SK-N-SH (cell line): ENCODE results near the gene GDF2. TPM values are rescaled to one million over a fixed set of nuclear protein-coding genes. Genes with fewer than 3 reads are reported as not detected.

Experiments used
- CTCF ChIA-PET: fragments of 300-600, 350-600 bp; formaldehyde crosslinking; extraction: SDS; loops from one replicate; lab custom pipeline; 2021; lab: Yijun Ruan, JAX
- POLR2A ChIA-PET: fragments of 350-600 bp; sonication (Branson Sonifier 250); formaldehyde crosslinking; extraction: SDS; loops from one replicate; lab custom pipeline; 2020; ENCODE audit warnings: antibody characterized with exemption, inconsistent platforms; lab: Yijun Ruan, JAX
- DNase-seq: peaks from one replicate; pipeline ENCODE4 v3.0.0; 2012
- H2AFZ ChIP-seq: fragments of 200-600 bp; sonication (generic); 2 replicates; pipeline ENCODE4 v1.8.1; 2016; ENCODE audit warnings: antibody characterized with exemption, mild to moderate bottlenecking, low read depth
- H3F3A ChIP-seq: fragments of 200-600 bp; sonication (generic); replicated peaks from 2 replicates; pipeline ENCODE3; 2016; ENCODE audit warnings: antibody characterized with exemption, mild to moderate bottlenecking; ENCODE audit not compliant: insufficient read depth
- H3K27ac ChIP-seq, 2 experiments: fragments of 200-500 bp in 1 of 2; fragments of 200-600 bp in 1 of 2; sonication (Bioruptor generic) in 1 of 2; sonication (generic), shearing (Covaris generic) in 1 of 2; 2 replicates each; pipeline versions ENCODE4 v1.5.1 to v1.6.1; 2014 to 2016; ENCODE audit warnings: low read depth in 2 of 2, inconsistent platforms in 1 of 2, low read length in 1 of 2, mild to moderate bottlenecking in 1 of 2, mixed read lengths in 1 of 2
- H3K27me3 ChIP-seq: fragments of 200-600 bp; sonication (generic), shearing (Covaris generic); 2 replicates; pipeline ENCODE4 v1.6.1; 2016; ENCODE audit warnings: mixed run types; ENCODE audit not compliant: insufficient read depth
- H3K36me3 ChIP-seq, 2 experiments: fragments of 200-500 bp in 1 of 2; fragments of 200-600 bp in 1 of 2; sonication (Bioruptor generic) in 1 of 2; sonication (generic) in 1 of 2; replicated peaks in 1 of 2; 2 replicates each; pipeline versions ENCODE3 to v1.5.1; 2014 to 2016; ENCODE audit warnings: low read length in 1 of 2, mild to moderate bottlenecking in 1 of 2; ENCODE audit not compliant: insufficient read depth in 2 of 2, control insufficient read depth in 1 of 2
- H3K4me1 ChIP-seq, 2 experiments: fragments of 200-500 bp in 1 of 2; fragments of 200-600 bp in 1 of 2; sonication (Bioruptor generic) in 1 of 2; sonication (generic), shearing (Covaris generic) in 1 of 2; 2 replicates each; pipeline versions ENCODE4 v1.5.1 to v1.6.1; 2014 to 2016; ENCODE audit warnings: low read depth in 1 of 2, low read length in 1 of 2, mixed run types in 1 of 2; ENCODE audit not compliant: insufficient read depth in 2 of 2, control insufficient read depth in 1 of 2
- H3K4me2 ChIP-seq: fragments of 200-600 bp; sonication (generic), shearing (Covaris generic); 2 replicates; pipeline ENCODE4 v1.6.1; 2017; ENCODE audit warnings: mixed run types
- H3K4me3 ChIP-seq, 2 experiments: fragments of 200-500 bp in 1 of 2; fragments of 200-600 bp in 1 of 2; sonication (Bioruptor generic) in 1 of 2; sonication (generic), shearing (Covaris generic) in 1 of 2; 2 replicates each; pipeline versions ENCODE4 v1.5.1 to v1.8.1; 2014 to 2016; ENCODE audit warnings: low read depth in 2 of 2, inconsistent platforms in 1 of 2, low read length in 1 of 2, mild to moderate bottlenecking in 1 of 2, mixed read lengths in 1 of 2, moderate library complexity in 1 of 2
- H3K79me2 ChIP-seq: fragments of 200-600 bp; sonication (generic); 2 replicates; pipeline ENCODE4 v1.8.1; 2017; ENCODE audit warnings: mild to moderate bottlenecking; ENCODE audit not compliant: insufficient read depth
- H3K9ac ChIP-seq: fragments of 200-600 bp; sonication (generic); 2 replicates; pipeline ENCODE4 v1.6.1; 2017; ENCODE audit warnings: mixed run types
- H3K9me2 ChIP-seq: fragments of 200-600 bp; sonication (generic); 2 replicates; pipeline ENCODE4 v1.6.1; 2017; ENCODE audit warnings: mixed run types
- H3K9me3 ChIP-seq: fragments of 200-600 bp; sonication (generic); 2 replicates; pipeline ENCODE4 v1.6.1; 2017; ENCODE audit warnings: mixed run types, mild to moderate bottlenecking, moderate library complexity
- H4K20me1 ChIP-seq: fragments of 200-600 bp; sonication (generic); 2 replicates; pipeline ENCODE4 v1.6.1; 2017; ENCODE audit warnings: mild to moderate bottlenecking, mixed run types; ENCODE audit not compliant: insufficient read depth
- CHD2 ChIP-seq: fragments of 150-350 bp; IDR thresholded peaks from 2 replicates; pipeline ENCODE4 v1.6.1; 2018; ENCODE audit warnings: low read length; ENCODE audit not compliant: partially characterized antibody
- EZH2phosphoT487 ChIP-seq: fragments of 200-600 bp; sonication (generic); IDR thresholded peaks from 2 replicates; pipeline ENCODE4 v1.6.1; 2017; ENCODE audit warnings: low read depth, mixed run types, mild to moderate bottlenecking, antibody characterized with exemption, moderate library complexity, borderline replicate concordance
- FOSL2 ChIP-seq: IDR thresholded peaks from 2 replicates; pipeline ENCODE4 v1.4.0; 2012; ENCODE audit warnings: low read depth, mild to moderate bottlenecking, moderate library complexity, borderline replicate concordance
- FOXJ3 ChIP-seq: sonication (generic); formaldehyde crosslinking; IDR thresholded peaks from 2 replicates; pipeline ENCODE4 v1.5.1; 2020; ENCODE audit warnings: mild to moderate bottlenecking, missing genetic modification reagents
- FOXM1 ChIP-seq: IDR thresholded peaks from 2 replicates; pipeline ENCODE4 v1.4.0; 2012; ENCODE audit warnings: low read depth, mild to moderate bottlenecking
- GABPA ChIP-seq: IDR thresholded peaks from 2 replicates; pipeline ENCODE4 v1.4.0; 2012; ENCODE audit warnings: low read depth, mild to moderate bottlenecking
- GATA2 ChIP-seq: sonication (generic); formaldehyde crosslinking; IDR thresholded peaks from 2 replicates; pipeline ENCODE4 v1.5.0; 2020; ENCODE audit warnings: mild to moderate bottlenecking, missing genetic modification reagents
- IRF3 ChIP-seq: fragments of 150-350 bp; IDR thresholded peaks from 2 replicates; pipeline ENCODE4 v1.6.1; 2016; ENCODE audit warnings: mild to moderate bottlenecking, low read depth, low read length
- JUND ChIP-seq: IDR thresholded peaks from 2 replicates; pipeline ENCODE4 v1.4.0; 2012
- MAX ChIP-seq: IDR thresholded peaks from 2 replicates; pipeline ENCODE4 v1.4.0; 2012; ENCODE audit warnings: low read depth
- NFIC ChIP-seq: IDR thresholded peaks from 2 replicates; pipeline ENCODE4 v1.4.0; 2012; ENCODE audit warnings: borderline replicate concordance
- NRF1 ChIP-seq: IDR thresholded peaks from 2 replicates; pipeline ENCODE4 v1.6.1; 2012; ENCODE audit warnings: low read depth, mild to moderate bottlenecking, low read length
- POLR2AphosphoS5 ChIP-seq: IDR thresholded peaks from 2 replicates; pipeline ENCODE4 v1.6.1; 2012; ENCODE audit warnings: low read depth, low read length
- RAD21 ChIP-seq: IDR thresholded peaks from 2 replicates; pipeline ENCODE4 v1.6.1; 2012; ENCODE audit warnings: mild to moderate bottlenecking, low read length
- RCOR1 ChIP-seq: fragments of 150-350 bp; IDR thresholded peaks from 2 replicates; pipeline ENCODE4 v1.6.1; 2017; ENCODE audit warnings: antibody characterized with exemption, low read length
- RFX5 ChIP-seq: IDR thresholded peaks from 2 replicates; pipeline ENCODE4 v1.6.1; 2012; ENCODE audit warnings: mild to moderate bottlenecking, improper control_type of control experiment, low read length
- RXRA ChIP-seq: IDR thresholded peaks from 2 replicates; pipeline ENCODE4 v1.4.0; 2012; ENCODE audit warnings: low read depth, mild to moderate bottlenecking, borderline replicate concordance
- SMC3 ChIP-seq: IDR thresholded peaks from 2 replicates; pipeline ENCODE4 v1.6.1; 2012; ENCODE audit warnings: low read depth, low read length, improper control_type of control experiment
- TAF1 ChIP-seq: IDR thresholded peaks from 2 replicates; pipeline ENCODE4 v1.6.1; 2012; ENCODE audit warnings: low read depth, mild to moderate bottlenecking, low read length, moderate library complexity, borderline replicate concordance
- USF1 ChIP-seq: IDR thresholded peaks from 2 replicates; pipeline ENCODE4 v1.4.0; 2012; ENCODE audit warnings: low read depth, borderline replicate concordance
- YY1 ChIP-seq: IDR thresholded peaks from 2 replicates; pipeline ENCODE4 v1.4.0; 2012; ENCODE audit warnings: low read depth, mild to moderate bottlenecking
- ZBTB33 ChIP-seq: IDR thresholded peaks from 2 replicates; pipeline ENCODE4 v1.4.0; 2012; ENCODE audit warnings: low read depth, borderline replicate concordance
- WGBS: methylation state at CpG from one replicate; pipeline ENCODE4 v1.1.6; 2017; ENCODE audit warnings: low lambda C conversion rate; 5-methylcytosine and 5-hydroxymethylcytosine counted together
- polyA plus RNA-seq, 3 experiments: library from polyadenylated mRNA; depleted of rRNA; stranded (reverse); fragments of >200 nt; gene quantifications; 2 replicates each; pipeline ENCODE4 v1.2.3, GENCODE V29; 2012

The GDF2 gene
- polyA plus RNA-seq, 1 of the 3 experiments (the other 2 are of a cell fraction), result not detected

GRCh38 chr10:47371629-47372485 is 49.6 kb downstream of the GDF2 start:
- Histone ChIP-seq H3K4me2 (no peak overlapping the region), H3K9ac (no peak overlapping the region), H3F3A (no peaks in the 10 kb centered on the region), H3K4me1 (peaks cover 0 to 6% of the 10 kb centered on the region in 2 experiments; a peak in 1 of 4 replicates), H3K36me3 (no peaks in the 10 kb centered on the region), H3K9me3 (no peaks in the 10 kb centered on the region), H2AFZ (no peak overlapping the region)
- POLR2A ChIA-PET, result no interaction called here
- peak; percentile 10 for DNase-seq
- WGBS, result 84% methylated on average over 7 of the region's 7 CpGs
- TF ChIP-seq RAD21, result no peak
- no peak for TF ChIP-seq RXRA
- no peak for TF ChIP-seq RFX5
- no peak for TF ChIP-seq CHD2
- TF ChIP-seq YY1, result no peak
- TF ChIP-seq TAF1, result no peak
- TF ChIP-seq GATA2 (CRISPR knock-in tag), result no peak
- TF ChIP-seq, all 33 proteins: peak for 0
- Histone ChIP-seq H3K27me3 (no peaks in the 10 kb centered on the region), H3K79me2 (no peaks in the 10 kb centered on the region), H3K27ac (no peak overlapping the region), H3K4me3 (no peak overlapping the region), H4K20me1 (no peaks in the 10 kb centered on the region), H3K9me2 (no peaks in the 10 kb centered on the region)
- CTCF ChIA-PET, result interaction anchor here (1.2 to 7.4 kb wide), 3 partner anchors 10 to 32 kb away, joined by 3 to 50 read pairs (median 7); partner anchors contain the start of gene RBP3

GRCh38 chr10:47372726-47373125 is 50.5 kb downstream of the GDF2 start:
- Histone ChIP-seq H3K9me3 (no peaks in the 10 kb centered on the region), H3K4me3 (no peak overlapping the region), H3K4me2 (no peak overlapping the region), H3K9me2 (no peaks in the 10 kb centered on the region), H3K27ac (no peak overlapping the region), H3K36me3 (no peaks in the 10 kb centered on the region), H3K9ac (no peak overlapping the region), H2AFZ (no peak overlapping the region), H4K20me1 (no peaks in the 10 kb centered on the region), H3K27me3 (no peaks in the 10 kb centered on the region), H3K79me2 (no peaks in the 10 kb centered on the region)
- ChIA-PET CTCF (interaction anchor here (0.5 to 7.4 kb wide), 2 partner anchors 11 to 348 kb away, joined by 3 to 50 read pairs; no protein-coding TSS in a partner anchor), POLR2A (no interaction called here)
- WGBS, result 75% methylated on average over 5 of the region's 6 CpGs
- DNase-seq, result peak; percentile 10
- TF ChIP-seq FOXJ3, result no peak
- no peak for TF ChIP-seq IRF3
- no peak for TF ChIP-seq RXRA
- TF ChIP-seq GATA2 (CRISPR knock-in tag), result no peak
- no peak for TF ChIP-seq GABPA
- TF ChIP-seq EZH2phosphoT487, result no peak
- TF ChIP-seq FOSL2, result no peak
- no peak for TF ChIP-seq CHD2
- no peak for TF ChIP-seq RAD21
- TF ChIP-seq USF1, result no peak
- TF ChIP-seq MAX, result no peak
- no peak for TF ChIP-seq RCOR1
- TF ChIP-seq POLR2AphosphoS5, result no peak
- no peak for TF ChIP-seq NFIC
- no peak for TF ChIP-seq NRF1
- TF ChIP-seq ZBTB33, result no peak
- no peak for TF ChIP-seq JUND
- no peak for TF ChIP-seq FOXM1
- TF ChIP-seq SMC3, result no peak
- TF ChIP-seq, all 33 proteins: peak for 0
- H3F3A ChIP-seq, result no peaks in the 10 kb centered on the region
- H3K4me1 ChIP-seq, result peaks cover 0 to 13% of the 10 kb centered on the region in 2 experiments; a peak in 2 of 4 replicates
